Chondrocyte (in vitro differentiated cells): ENCODE measurements around the gene CYP24A1. TPM values are rescaled to one million over a fixed set of nuclear protein-coding genes. Genes with fewer than 3 reads are reported as not detected.
A peak's percentile ranks its signal among the peaks of the same experiment; 100 is the strongest.

ENCODE experiments used
- DNase-seq: peaks from one replicate; pipeline ENCODE4 v3.0.0; 2021; ENCODE audit warnings: mixed read lengths, low spot score
- H3K27ac Mint-ChIP-seq: one replicate; pipeline ENCODE4 v1.8.0; 2021; ENCODE audit warnings: mild to moderate bottlenecking, moderate library complexity, mixed read lengths; ENCODE audit not compliant: unreplicated experiment
- H3K27me3 Mint-ChIP-seq: 2 replicates; pipeline ENCODE4 v1.8.0; 2021; ENCODE audit warnings: low read depth, mixed read lengths
- H3K36me3 Mint-ChIP-seq: 2 replicates; pipeline ENCODE4 v1.8.0; 2021; ENCODE audit warnings: low read depth, mixed read lengths
- H3K4me1 Mint-ChIP-seq: 2 replicates; pipeline ENCODE4 v1.8.0; 2021; ENCODE audit warnings: low read depth, mild to moderate bottlenecking, mixed read lengths
- H3K4me3 Mint-ChIP-seq: one replicate; pipeline ENCODE4 v1.8.0; 2021; ENCODE audit warnings: mild to moderate bottlenecking, moderate library complexity, mixed read lengths; ENCODE audit not compliant: unreplicated experiment
- H3K9me3 Mint-ChIP-seq: 2 replicates; pipeline ENCODE4 v1.8.0; 2021; ENCODE audit warnings: low read depth, mixed read lengths
- total RNA-seq: library from RNA; stranded (reverse); gene quantifications from 3 replicates; pipeline ENCODE4 v1.2.1, GENCODE V29; 2021
- TF ChIP-seq, protein P1 (sequence below): fragments of 200-600 bp; sonication (generic); IDR thresholded peaks from 2 replicates; pipeline ENCODE4 v1.5.0; 2021; ENCODE audit warnings: antibody characterized with exemption, mild to moderate bottlenecking, moderate library complexity

Gene CYP24A1
- total RNA-seq, 1 donor from 2014 or later, result not detected

DNA sequence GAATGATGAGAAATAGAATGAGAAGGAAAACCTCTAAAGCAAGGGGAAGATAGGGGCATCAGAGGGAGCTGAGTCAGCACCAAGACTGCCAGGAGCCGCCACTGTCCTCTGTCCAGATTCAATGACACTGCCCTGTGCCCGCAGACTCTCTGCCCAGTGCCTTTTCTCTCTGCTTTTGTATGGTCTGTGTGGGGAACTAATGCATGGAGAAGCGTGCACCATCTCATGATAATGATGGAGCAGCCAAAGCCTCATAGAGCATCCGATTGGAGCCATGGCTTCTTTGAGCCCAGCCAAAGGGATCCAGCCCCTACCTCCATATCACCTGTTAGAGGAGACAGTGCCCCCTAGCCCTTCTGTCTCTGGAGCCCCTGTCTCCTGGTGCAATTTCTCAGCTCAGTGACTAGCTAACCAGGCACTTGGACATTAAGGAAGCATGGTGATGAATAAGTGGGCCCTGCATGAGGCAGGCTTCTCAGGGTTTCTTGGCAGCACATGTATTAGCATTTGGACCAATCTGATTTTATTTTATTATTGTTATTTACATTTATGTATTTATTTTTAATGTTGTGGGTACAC is 27.6 kb upstream of the CYP24A1 start:
- Mint-ChIP-seq H3K4me3 (no peak overlapping the region), H3K36me3 (no peaks in the 10 kb centered on the region)

DNA sequence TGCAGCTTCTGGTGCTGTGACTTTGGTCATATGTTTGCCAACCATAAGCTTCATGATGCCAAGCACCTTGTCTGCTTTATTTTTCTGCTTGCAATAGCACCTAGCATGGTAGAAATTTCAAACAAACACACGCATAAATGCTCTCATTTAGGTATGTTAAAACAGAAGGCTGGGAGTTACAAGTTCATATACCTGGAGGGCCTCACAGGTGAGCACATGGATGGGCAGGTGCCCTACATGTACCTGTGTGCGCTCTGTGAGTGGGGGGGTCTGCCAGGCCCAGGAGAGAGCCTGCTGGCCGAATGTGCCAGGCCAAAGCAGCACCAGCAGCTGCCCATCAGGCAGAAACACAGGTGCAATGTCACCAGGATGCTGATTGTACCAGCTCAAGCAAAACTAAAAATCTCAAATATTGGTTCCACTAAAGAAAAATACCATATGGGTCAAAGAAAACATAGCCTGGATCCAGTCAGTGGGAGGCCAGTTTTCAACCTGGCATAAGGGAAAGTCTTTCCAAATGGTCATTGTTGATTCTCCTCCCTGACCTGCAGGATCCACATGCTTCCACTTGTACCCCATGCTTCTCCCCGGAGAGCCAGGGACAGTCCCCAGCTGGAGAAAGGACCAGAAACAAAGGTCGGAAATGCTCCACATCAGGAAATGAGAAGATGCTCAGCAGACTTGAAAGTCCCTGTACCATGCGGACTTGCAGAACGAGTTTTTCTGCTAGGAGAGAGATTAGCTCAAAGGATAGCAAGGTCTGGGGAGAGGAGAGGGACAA is 26.9 kb upstream of the CYP24A1 start:
- H3K27me3 Mint-ChIP-seq, result peaks cover 9% of the 10 kb centered on the region
- TF ChIP-seq, protein P1, sequence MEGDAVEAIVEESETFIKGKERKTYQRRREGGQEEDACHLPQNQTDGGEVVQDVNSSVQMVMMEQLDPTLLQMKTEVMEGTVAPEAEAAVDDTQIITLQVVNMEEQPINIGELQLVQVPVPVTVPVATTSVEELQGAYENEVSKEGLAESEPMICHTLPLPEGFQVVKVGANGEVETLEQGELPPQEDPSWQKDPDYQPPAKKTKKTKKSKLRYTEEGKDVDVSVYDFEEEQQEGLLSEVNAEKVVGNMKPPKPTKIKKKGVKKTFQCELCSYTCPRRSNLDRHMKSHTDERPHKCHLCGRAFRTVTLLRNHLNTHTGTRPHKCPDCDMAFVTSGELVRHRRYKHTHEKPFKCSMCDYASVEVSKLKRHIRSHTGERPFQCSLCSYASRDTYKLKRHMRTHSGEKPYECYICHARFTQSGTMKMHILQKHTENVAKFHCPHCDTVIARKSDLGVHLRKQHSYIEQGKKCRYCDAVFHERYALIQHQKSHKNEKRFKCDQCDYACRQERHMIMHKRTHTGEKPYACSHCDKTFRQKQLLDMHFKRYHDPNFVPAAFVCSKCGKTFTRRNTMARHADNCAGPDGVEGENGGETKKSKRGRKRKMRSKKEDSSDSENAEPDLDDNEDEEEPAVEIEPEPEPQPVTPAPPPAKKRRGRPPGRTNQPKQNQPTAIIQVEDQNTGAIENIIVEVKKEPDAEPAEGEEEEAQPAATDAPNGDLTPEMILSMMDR, result no peak
- no peak overlapping the region for H3K27ac Mint-ChIP-seq
- H3K36me3 Mint-ChIP-seq, result no peaks in the 10 kb centered on the region
- no peaks in the 10 kb centered on the region for H3K4me1 Mint-ChIP-seq
- no peak for DNase-seq
- no peak overlapping the region for H3K4me3 Mint-ChIP-seq
- no peaks in the 10 kb centered on the region for H3K9me3 Mint-ChIP-seq

More for the DNA sequence above, 27.6 kb upstream of the CYP24A1 start:
- TF ChIP-seq, protein P1, result no peak
- Mint-ChIP-seq H3K4me1 (no peaks in the 10 kb centered on the region), H3K9me3 (no peaks in the 10 kb centered on the region), H3K27me3 (peaks cover 4% of the 10 kb centered on the region), H3K27ac (no peak overlapping the region)
- no peak for DNase-seq

DNA sequence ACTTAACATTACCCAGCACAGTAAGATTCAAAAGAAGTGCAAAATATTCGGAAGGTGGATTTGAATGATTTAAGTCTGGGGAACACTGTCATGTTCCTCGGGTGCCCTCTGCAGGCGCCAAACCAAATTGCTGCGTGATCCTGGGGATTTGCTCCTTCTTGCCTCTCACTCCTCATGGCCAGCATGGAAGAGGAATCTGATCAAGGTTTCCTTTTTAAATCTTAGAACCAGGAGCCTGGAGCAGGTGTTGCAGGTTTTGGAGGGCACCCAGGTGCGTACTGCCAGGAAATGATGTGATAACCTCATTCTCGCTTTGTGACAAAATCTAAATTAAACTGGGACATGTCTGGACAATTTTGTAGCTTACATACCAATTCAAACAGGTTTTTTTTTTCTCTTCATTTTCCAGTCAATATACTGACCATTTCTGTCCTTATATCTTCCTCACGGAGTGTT is 26.0 kb upstream of the CYP24A1 start:
- Mint-ChIP-seq H3K4me3 (no peak overlapping the region), H3K27me3 (peaks cover 11% of the 10 kb centered on the region), H3K36me3 (no peaks in the 10 kb centered on the region), H3K27ac (no peak overlapping the region), H3K4me1 (no peaks in the 10 kb centered on the region), H3K9me3 (no peaks in the 10 kb centered on the region)
- no peak for DNase-seq
- TF ChIP-seq, protein P1, result peak; percentile 95

DNA sequence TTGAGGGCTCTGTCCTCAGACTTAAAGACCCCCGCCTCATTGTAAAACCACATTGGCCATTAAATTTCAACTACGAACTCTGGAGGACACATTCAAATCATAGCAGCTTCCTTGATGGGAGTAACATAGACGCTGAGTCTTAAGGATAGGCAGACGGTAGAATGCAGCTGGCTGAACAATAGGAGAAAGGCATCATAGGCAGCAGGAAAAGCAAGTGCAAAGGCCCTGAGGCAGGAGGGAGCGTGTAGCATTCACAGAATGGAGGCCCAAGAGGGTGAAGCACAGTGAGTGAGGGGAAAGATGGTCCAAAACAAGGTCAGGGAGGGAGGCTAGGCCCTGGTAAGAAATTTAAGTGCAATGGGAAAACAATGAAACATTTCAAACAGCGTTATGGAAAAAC is 25.5 kb upstream of the CYP24A1 start:
- H3K9me3 Mint-ChIP-seq, result no peaks in the 10 kb centered on the region

More for the DNA sequence above, 25.5 kb upstream of the CYP24A1 start:
- no peaks in the 10 kb centered on the region for H3K4me1 Mint-ChIP-seq
- TF ChIP-seq, protein P1, result no peak
- H3K27me3 Mint-ChIP-seq, result peaks cover 11% of the 10 kb centered on the region
- no peak for DNase-seq
- H3K4me3 Mint-ChIP-seq, result no peak overlapping the region
- H3K36me3 Mint-ChIP-seq, result no peaks in the 10 kb centered on the region
- no peak overlapping the region for H3K27ac Mint-ChIP-seq
